Astrocyte (in vitro differentiated cells and primary cell): ENCODE measurements around the gene RNPEP.

Source experiments
- CTCF ChIP-seq: IDR thresholded peaks from 2 replicates; pipeline ENCODE4 v1.5.1; 2011; ENCODE audit warnings: low read depth, mild to moderate bottlenecking, inconsistent platforms, low read length, moderate library complexity; ENCODE audit not compliant: insufficient read depth
- EZH2 ChIP-seq: IDR thresholded peaks from 2 replicates; pipeline ENCODE4 v1.6.1; 2012; ENCODE audit warnings: mild to moderate bottlenecking, low read length, inconsistent platforms; ENCODE audit not compliant: insufficient read depth

- TF ChIP-seq EZH2 (no peak), CTCF (no peak)
Observed at GRCh38 chr1:201955009-201955728, 27.3 kb upstream of the RNPEP start, which contains the start of gene TIMM17A.
